ENCODE measurements around the gene SLC2A6.

DNA sequence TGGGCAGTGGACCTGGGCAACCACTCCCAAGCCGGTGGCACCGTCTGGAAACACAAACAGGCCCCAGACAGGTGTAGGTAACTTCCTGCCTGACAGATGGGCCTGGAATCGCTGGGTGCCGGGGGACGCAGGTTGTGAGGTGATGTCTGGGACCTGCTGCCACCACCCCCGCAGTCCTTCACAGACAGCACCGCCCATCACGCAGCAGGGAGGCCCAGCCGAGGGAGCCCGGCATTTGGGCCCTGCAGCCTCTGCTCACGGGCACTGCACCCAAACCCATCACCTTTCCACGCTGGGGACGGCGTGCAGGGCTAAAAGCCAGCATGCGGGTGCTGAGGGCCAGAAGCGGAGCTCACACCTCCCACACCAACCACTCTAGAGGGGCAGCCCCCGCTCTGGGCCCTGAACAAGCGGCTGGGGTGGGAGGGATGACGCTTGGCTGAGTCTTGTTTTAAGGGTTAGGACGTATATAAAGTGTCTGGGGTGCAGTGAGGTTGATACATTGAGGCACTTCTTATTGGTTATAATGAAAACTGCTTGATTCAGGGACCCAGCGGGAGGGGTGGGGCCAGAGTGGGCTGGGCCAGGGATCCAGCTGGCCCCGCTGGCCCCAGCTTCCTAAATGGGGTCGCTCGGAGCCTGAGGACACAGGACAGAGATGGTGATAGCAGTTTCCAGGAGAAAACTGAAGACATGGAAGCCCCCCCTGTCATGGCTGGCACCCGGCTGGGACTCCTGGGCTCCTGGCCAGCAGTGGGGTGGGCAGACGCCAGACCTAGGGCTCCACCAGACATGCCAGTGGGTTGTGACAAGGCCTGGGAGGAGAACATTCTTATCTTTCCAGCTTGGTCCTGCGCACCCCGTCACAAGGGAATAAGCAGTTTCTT is 34.6 kb upstream of the SLC2A6 start:
- TF ChIP-seq CTCF (IDR thresholded peaks at IDR 0.05) = no peak
- no peak for TF ChIP-seq POLR2AphosphoS5 (IDR thresholded peaks at IDR 0.05)
- TF ChIP-seq POLR2A (IDR thresholded peaks at IDR 0.05) = no peak
- TF ChIP-seq EP300 (IDR thresholded peaks at IDR 0.05; ENCODE audit: low read depth) = no peak
